Right atrium auricular region (tissue), 2 donors: ENCODE results near the gene DBT. TPM values are rescaled to one million over a fixed set of nuclear protein-coding genes. Genes with fewer than 3 reads are reported as not detected.

ENCODE experiments used
- DNase-seq: peaks from one replicate; pipeline ENCODE4 v3.0.0-alpha.2; 2019; ENCODE audit warnings: low spot score
- H3K27ac ChIP-seq, 2 donors: fragments of 200-600 bp; sonication (generic); 1 replicate in 1 of 2; 2 replicates in 1 of 2; pipeline ENCODE4 v1.5.1; 2016 to 2019
- H3K27me3 ChIP-seq, 2 donors: fragments of 200-600 bp; sonication (generic); one replicate each; pipeline versions ENCODE4 v1.5.1 to v1.6.0; 2017 to 2019
- H3K36me3 ChIP-seq: fragments of 200-600 bp; sonication (generic); one replicate; pipeline ENCODE4 v1.5.1; 2016
- H3K4me1 ChIP-seq, 2 donors: fragments of 200-600 bp; sonication (generic); one replicate each; pipeline versions ENCODE4 v1.5.1 to v1.6.0; 2017 to 2019
- H3K4me3 ChIP-seq, 2 donors: fragments of 200-600 bp; sonication (generic); 1 replicate in 1 of 2; 2 replicates in 1 of 2; pipeline ENCODE4 v1.5.1; 2017 to 2019; ENCODE audit warnings: mild to moderate bottlenecking in 1 of 2, moderate library complexity in 1 of 2
- H3K9me3 ChIP-seq, 2 donors: fragments of 200-600 bp; sonication (generic); one replicate each; pipeline ENCODE4 v1.5.1; 2019
- total RNA-seq, 2 donors: library from RNA; depleted of rRNA; stranded (reverse); fragments of >200 nt; gene quantifications; one replicate each; pipeline ENCODE4 v1.1.0, GENCODE V29; 2016
- TF ChIP-seq, protein P1 (sequence below), 2 donors: fragments of 200-600 bp; sonication (generic); IDR thresholded peaks; one replicate each; pipeline ENCODE4 v1.5.1; 2019; ENCODE audit warnings: antibody characterized with exemption in 2 of 2

DBT gene
- total RNA-seq, 2 donors from 2014 or later = 6.2 to 14.0 TPM

GRCh38 chr1:100152271-100152670, 97.4 kb downstream of the DBT start:
- Histone ChIP-seq H3K36me3 (peaks cover 25% of the 10 kb centered on the region), H3K4me3 (no peak overlapping the region), H3K27me3 (no peaks in the 10 kb centered on the region), H3K27ac (no peak overlapping the region), H3K4me1 (no peaks in the 10 kb centered on the region), H3K9me3 (no peaks in the 10 kb centered on the region)
- no peak for DNase-seq
- TF ChIP-seq, protein P1, sequence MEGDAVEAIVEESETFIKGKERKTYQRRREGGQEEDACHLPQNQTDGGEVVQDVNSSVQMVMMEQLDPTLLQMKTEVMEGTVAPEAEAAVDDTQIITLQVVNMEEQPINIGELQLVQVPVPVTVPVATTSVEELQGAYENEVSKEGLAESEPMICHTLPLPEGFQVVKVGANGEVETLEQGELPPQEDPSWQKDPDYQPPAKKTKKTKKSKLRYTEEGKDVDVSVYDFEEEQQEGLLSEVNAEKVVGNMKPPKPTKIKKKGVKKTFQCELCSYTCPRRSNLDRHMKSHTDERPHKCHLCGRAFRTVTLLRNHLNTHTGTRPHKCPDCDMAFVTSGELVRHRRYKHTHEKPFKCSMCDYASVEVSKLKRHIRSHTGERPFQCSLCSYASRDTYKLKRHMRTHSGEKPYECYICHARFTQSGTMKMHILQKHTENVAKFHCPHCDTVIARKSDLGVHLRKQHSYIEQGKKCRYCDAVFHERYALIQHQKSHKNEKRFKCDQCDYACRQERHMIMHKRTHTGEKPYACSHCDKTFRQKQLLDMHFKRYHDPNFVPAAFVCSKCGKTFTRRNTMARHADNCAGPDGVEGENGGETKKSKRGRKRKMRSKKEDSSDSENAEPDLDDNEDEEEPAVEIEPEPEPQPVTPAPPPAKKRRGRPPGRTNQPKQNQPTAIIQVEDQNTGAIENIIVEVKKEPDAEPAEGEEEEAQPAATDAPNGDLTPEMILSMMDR (IDR thresholded peaks at IDR 0.05) = no peak

- Histone ChIP-seq H3K36me3 (peaks cover 26% of the 10 kb centered on the region), H3K27me3 (no peaks in the 10 kb centered on the region), H3K27ac (no peak overlapping the region), H3K4me1 (no peaks in the 10 kb centered on the region), H3K4me3 (no peak overlapping the region), H3K9me3 (no peaks in the 10 kb centered on the region)
- DNase-seq = no peak
- TF ChIP-seq, protein P1 (IDR thresholded peaks at IDR 0.05) = no peak
Measured at GRCh38 chr1:100151679-100152078, 98.0 kb downstream of the DBT start.

DNA sequence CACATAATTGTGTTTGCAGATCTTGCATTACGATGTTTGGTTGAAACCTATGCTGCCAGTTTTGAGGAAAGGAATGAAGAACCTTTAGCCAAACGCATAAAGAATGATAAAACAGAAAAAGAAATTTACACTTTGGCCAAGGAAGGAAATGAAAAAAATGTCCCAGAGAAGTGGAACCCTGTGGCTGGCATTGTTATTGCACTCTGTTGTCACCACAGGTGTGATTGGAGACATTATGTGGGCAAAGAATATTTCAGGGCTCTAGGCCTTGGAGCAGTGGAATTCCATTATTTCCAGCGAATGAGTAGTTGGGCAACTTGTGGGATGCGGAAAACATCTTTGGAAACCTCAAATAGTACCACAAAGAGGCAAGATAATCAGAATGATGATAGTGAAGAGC, 101.8 kb downstream of the DBT start:
- no peaks in the 10 kb centered on the region for H3K4me1 ChIP-seq
- no peak for DNase-seq
- H3K27ac ChIP-seq = no peak overlapping the region
- H3K9me3 ChIP-seq = no peaks in the 10 kb centered on the region
- H3K36me3 ChIP-seq = peaks cover 52% of the 10 kb centered on the region
- H3K27me3 ChIP-seq = no peaks in the 10 kb centered on the region
- TF ChIP-seq, protein P1 (IDR thresholded peaks at IDR 0.05) = peak in 1 of 2 donors; percentile 11
- no peak overlapping the region for H3K4me3 ChIP-seq

DNA sequence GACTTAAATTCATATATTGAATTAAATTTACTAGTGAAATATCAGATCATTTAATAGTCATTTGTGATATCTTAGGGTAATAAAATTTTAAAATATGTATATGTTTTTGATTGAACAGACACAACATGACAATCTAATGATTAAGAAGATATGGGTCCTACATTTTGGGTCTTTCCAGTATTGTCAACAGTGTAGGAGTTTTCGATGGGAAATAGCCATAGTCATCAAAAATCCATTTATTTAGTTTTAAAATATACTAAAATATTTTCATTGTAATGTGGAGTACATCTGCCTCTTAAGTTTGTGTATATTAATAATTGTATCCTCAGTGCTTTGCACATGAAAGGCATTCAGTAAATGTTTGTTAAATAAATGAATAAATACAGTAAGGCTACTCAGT, 102.7 kb downstream of the DBT start:
- peaks cover 52% of the 10 kb centered on the region for H3K36me3 ChIP-seq
- H3K4me3 ChIP-seq = no peak overlapping the region

DNA sequence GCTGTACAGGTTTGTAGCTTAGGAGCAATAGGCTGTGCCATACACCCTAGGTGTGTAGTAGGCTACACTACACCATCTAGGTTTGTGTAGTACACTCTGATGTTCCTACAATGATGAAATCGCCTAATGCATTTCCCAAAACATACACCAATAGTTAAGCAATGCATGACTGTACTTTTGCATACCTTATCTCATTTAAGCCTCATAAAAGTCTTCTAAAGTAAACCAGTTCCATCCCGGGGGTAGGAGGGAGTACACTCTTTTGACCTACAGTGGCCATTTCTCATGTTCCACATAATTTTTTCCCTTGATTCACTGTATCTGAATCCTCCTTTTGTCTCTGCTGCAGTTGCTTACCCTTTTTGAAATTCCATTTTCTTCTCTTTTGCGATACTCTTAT, 104.5 kb downstream of the DBT start:
- TF ChIP-seq, protein P1 (IDR thresholded peaks at IDR 0.05) = no peak
- H3K4me1 ChIP-seq = no peaks in the 10 kb centered on the region
- H3K27me3 ChIP-seq = no peaks in the 10 kb centered on the region
- no peak overlapping the region for H3K27ac ChIP-seq
- no peaks in the 10 kb centered on the region for H3K9me3 ChIP-seq
- DNase-seq = no peak
- H3K4me3 ChIP-seq = no peak overlapping the region
- H3K36me3 ChIP-seq = peaks cover 56% of the 10 kb centered on the region

More for the DNA sequence above, 102.7 kb downstream of the DBT start:
- no peak overlapping the region for H3K27ac ChIP-seq
- no peaks in the 10 kb centered on the region for H3K27me3 ChIP-seq
- TF ChIP-seq, protein P1 (IDR thresholded peaks at IDR 0.05) = no peak
- DNase-seq = no peak
- no peaks in the 10 kb centered on the region for H3K9me3 ChIP-seq
- no peaks in the 10 kb centered on the region for H3K4me1 ChIP-seq

DNA sequence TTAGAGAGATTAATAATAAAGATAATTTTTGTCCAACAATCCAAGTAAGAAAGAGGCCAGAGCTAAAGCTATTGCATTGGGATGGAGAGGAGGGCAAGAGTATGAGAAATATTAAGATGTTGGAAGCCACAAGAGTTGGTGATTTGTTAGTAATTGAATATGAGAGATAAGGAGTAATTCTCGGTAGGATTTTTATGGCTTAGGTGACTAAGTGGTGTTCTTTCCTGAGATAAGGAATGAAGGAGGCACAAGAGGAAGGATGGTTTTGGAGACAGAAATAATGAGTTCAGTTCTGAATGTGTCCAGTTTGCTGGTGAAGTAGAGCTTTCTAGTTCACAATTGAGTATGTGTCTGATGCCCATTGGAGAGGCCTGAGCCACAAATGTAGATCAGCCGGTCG, 107.3 kb downstream of the DBT start:
- Histone ChIP-seq H3K36me3 (peaks cover 66% of the 10 kb centered on the region), H3K27me3 (no peaks in the 10 kb centered on the region), H3K4me1 (no peaks in the 10 kb centered on the region), H3K9me3 (no peaks in the 10 kb centered on the region), H3K4me3 (no peak overlapping the region), H3K27ac (no peak overlapping the region)
- DNase-seq = no peak
- TF ChIP-seq, protein P1 (IDR thresholded peaks at IDR 0.05) = no peak
